ENCODE results near the gene PEX14. TPM values are rescaled to one million over a fixed set of nuclear protein-coding genes. Genes with fewer than 3 reads are reported as not detected.

Gene PEX14
- total RNA-seq, 4 donors from 2014 or later, result 10.6 to 19.6 (median 13.9) TPM

- DNase-seq (ENCODE audit: low spot score) (no peak), ATAC-seq (ENCODE audit: low FRiP score) (no peak)
- no peak for TF ChIP-seq CTCF (IDR thresholded peaks at IDR 0.05)
Observed at GRCh38 chr1:10601342-10602070, 126.8 kb downstream of the PEX14 start.

GRCh38 chr1:10602936-10603335 is 128.2 kb downstream of the PEX14 start:
- no peak for TF ChIP-seq CTCF (IDR thresholded peaks at IDR 0.05)
- no peak for ATAC-seq (ENCODE audit: low FRiP score)
- no peak for DNase-seq (ENCODE audit: low spot score)

GRCh38 chr1:10604966-10605365 is 130.2 kb downstream of the PEX14 start:
- ATAC-seq (ENCODE audit: low FRiP score), result no peak

GRCh38 chr1:10606064-10606463 is 131.3 kb downstream of the PEX14 start:
- DNase-seq (ENCODE audit: low spot score) (no peak), ATAC-seq (ENCODE audit: low FRiP score) (no peak)
- TF ChIP-seq CTCF (IDR thresholded peaks at IDR 0.05), result no peak

More at GRCh38 chr1:10604966-10605365, 130.2 kb downstream of the PEX14 start:
- no peak for DNase-seq (ENCODE audit: low spot score)
- TF ChIP-seq CTCF (IDR thresholded peaks at IDR 0.05), result no peak

- ATAC-seq (ENCODE audit: low FRiP score), result no peak
- TF ChIP-seq CTCF (IDR thresholded peaks at IDR 0.05), result no peak
Observed at GRCh38 chr1:10607228-10607627, 132.5 kb downstream of the PEX14 start.

GRCh38 chr1:10608690-10609089 is 133.9 kb downstream of the PEX14 start:
- no peak for TF ChIP-seq CTCF (IDR thresholded peaks at IDR 0.05)
- ATAC-seq (ENCODE audit: low FRiP score) (no peak), DNase-seq (ENCODE audit: low spot score) (no peak)

More at GRCh38 chr1:10607228-10607627, 132.5 kb downstream of the PEX14 start:
- no peak for DNase-seq (ENCODE audit: low spot score)

Data from omental fat pad (tissue), 4 donors.